Stimulated activated CD4-positive, alpha-beta T cell treated with anti-CD3 and anti-CD28 coated beads, Interleukin-1b, Interleukin-23, amount 100 ng/mL, for 1 hour (primary cell): ENCODE data around the gene PTPRO.

ENCODE experiments used
- DNase-seq, 2 donors: peaks; one replicate each; pipeline ENCODE4 v3.0.0-alpha.2; 2020; ENCODE audit warnings: low read depth in 2 of 2

PTPRO gene

DNA sequence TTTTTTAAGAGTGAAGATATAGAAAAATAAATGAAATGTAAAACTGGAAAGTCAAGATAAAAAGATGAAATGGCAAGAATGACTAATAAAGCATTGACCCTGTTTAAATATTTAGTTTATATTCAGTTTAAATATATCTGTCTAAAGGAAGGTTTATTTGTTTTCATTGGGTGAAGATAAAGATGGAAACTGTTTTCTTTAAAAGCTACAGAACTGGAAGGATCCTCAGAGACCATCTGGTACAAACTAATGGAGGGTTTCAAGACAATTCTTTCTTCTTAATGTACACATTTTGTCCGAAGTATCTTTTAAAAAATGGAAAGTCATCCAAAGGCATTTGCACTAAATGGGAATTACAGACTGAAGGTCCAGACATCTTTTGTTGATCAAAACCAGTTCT is 324.3 kb downstream of the PTPRO start:
- DNase-seq, result no peak
